GM15510 (cell line): Measurements from ENCODE around the gene MYRIP.

Source experiments
- POLR2A ChIP-seq: IDR thresholded peaks from 3 replicates; pipeline ENCODE4 v1.6.1; 2011; ENCODE audit warnings: borderline replicate concordance; ENCODE audit not compliant: insufficient read length; ENCODE audit errors: extremely low read depth

Gene MYRIP

DNA sequence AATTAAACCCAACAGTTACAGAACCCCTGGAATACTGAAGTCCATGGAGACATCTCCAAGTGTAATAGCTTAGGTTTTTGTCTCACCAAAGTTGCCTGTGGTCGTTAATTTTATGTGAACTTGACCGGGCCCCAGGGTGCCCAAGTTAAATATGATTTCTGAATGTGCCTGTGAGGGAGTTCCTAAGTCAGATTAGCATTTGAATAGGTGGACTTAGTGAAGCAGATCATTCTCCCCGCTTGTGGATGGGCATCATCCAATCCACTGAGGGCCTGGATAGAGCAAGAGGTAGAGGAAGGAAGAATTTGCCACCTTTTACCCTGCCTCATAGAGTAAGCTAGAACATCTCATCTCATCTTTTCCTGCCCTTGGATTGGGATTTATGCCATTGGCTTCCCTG is 203.0 kb downstream of the MYRIP start:
- no peak for TF ChIP-seq POLR2A

DNA sequence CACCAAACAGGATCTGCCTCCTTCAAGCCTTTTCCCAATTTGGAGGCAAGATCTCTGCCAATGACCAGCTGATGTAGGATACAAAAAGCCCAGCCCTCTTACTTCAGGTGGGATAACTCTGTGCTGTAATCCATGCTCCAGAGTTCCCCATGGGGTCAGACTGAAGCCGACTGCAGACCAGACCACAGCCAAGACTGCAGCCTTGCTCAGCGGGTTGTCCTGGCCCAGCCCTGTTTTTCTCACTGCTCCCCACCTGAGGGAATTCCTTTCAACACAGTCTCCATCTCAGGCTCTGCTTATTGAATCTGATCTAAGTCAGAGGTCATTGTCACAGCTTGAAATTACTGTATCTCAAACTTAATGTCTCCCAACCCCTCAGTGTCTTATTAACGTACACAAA is 207.0 kb downstream of the MYRIP start:
- TF ChIP-seq POLR2A, result no peak

DNA sequence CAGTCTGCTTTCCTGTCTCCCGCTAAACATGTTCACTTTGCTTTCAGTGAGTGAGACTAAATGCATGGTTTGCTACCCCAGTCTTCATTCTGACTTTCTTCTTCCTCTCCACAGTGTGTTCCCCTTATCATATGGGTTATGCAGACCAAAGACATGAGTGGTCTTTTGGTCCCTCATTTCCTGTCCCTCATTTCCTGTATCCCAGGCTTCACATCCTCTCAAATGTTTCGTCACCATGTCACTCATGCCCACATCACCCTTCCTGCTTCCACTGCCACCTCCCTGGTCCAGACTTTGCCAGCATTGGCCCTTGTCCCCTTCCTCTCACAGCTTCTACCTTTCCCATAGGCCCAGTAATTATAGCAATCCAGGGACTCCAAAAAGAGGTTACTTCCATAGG is 209.0 kb downstream of the MYRIP start:
- TF ChIP-seq POLR2A, result no peak

DNA sequence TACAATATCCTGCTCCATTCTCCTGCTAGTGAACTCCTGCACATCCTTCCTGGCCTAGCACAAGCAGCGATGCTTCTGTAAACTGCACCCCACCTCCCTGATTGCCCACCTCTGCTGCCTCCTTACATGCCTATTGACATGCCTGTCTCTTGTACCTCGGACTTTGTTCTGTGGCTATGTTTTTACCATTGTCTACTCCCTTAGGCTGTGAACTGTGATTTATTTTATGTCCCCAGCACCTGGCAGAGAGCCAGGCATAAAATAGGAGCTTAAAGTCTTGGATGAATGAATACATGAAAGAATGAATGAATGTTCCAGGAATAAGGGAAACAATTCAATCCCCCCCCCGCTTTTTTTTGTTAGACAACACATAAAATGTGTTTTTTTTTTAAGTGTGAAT is 210.0 kb downstream of the MYRIP start:
- TF ChIP-seq POLR2A, result no peak

DNA sequence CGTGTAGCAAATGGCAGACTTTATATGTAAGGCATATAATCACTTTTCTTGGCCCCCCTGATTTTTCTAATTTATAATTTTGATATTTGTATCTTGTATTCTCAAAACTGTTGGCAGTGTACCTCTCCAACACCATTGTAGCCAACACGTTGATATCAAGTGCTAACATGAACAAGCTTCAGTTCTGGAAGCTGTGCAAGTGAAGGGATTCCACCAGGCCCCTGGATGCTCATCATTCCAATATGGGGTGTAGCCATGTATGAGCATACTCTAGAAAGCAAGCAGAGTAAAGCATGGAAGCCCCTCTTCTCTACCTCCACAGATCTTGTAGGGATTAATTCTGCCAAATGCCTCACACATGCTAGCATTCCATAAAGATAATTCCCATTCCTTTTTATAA is 211.3 kb downstream of the MYRIP start:
- no peak for TF ChIP-seq POLR2A

DNA sequence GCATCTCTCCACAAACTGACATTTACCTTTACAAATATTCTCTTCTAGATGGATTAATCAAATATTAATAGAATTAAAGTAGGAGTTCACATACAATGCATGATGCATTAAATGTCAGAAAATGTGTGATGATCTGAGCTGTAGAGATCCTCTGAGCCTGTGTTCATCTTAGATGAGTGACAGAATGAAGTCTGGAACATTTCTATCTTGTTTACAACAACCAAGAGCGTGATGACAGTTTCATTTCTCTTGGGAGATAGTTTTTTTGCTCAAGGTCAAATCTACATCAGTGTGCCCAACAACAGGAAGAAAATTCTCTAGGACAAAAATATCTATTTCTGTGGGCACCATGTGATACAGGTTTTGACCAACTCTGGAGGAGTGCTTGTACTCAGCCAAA is 211.9 kb downstream of the MYRIP start:
- no peak for TF ChIP-seq POLR2A

DNA sequence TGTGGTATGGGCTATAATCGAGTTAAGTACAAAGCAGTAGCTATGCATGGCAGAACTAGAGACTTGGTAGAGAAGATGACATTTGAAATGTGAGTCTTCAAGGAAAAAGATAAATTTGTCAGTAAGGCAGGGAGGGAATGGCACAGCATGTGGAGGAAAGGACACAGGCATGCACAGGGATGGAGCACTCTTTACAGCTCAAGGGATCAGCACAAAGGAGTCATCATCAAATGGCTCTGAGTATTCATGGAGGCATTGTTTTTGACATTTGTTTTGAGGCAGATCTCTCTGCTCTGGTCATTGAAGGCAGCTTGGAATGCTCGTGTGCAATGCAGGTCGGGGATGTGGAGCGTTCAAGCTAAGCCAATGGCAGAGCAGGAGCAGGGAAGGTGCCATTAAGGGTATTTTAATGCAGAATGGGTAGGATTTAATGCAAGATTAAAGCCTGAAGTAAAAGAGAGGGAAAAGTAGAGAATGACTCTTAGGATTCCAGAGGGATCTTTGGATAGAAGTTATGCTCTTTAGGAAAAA is 213.0 kb downstream of the MYRIP start:
- no peak for TF ChIP-seq POLR2A

DNA sequence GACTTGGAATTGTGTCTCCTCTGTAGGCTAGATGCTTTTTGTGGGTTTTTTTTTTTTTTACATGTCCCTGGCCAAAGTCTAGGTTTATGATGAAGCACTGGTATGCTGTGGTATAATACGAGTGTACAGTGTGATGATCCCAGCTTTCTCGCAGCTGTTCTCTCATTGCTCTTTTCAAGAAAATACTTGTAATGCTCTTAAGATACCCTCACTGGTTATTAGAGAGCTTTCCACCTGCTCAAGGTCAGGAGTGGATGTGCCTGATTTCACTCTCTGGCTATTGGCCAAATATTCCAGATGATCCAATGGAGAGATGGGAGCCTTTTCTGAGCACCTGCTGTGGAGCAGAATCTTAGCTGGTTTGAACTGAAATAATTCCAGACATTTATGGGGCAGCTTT is 215.1 kb downstream of the MYRIP start:
- TF ChIP-seq POLR2A, result no peak

DNA sequence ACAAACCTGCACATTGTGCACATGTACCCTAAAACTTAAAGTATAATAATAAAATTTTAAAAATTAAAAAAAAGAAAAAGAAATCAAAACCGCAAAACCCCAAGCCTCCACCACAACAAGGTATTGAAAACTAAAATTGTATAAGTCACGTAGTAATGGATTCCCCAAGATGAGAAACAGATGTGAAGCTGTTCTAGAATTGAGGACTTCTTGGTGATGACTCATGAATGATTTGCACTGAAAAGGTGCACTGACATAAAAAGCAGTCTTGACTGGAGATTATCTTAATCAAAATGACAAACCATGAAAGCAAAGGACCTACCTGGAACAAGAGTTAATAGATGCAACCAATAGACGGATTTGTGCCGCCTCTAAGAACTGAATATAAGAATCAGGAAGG is 225.8 kb downstream of the MYRIP start:
- no peak for TF ChIP-seq POLR2A

DNA sequence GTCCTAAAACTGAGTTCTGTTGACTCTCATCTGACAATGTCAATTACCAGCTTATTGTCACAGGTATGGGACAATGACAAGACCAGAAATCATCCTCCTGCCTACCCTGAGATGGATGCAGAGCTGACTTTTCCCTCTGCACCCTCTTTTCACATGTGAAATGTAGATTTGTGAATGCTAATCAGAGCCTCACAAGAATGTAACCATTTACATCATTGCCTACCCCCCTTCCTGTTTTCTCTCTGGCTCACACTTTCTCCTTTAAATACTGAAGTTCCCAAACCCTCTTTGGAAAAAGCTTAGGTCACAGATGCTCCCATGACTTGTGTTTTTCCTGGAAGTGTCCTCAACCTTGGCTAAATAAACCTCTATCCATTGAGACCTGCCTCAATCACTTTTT is 228.2 kb downstream of the MYRIP start:
- TF ChIP-seq POLR2A, result no peak

DNA sequence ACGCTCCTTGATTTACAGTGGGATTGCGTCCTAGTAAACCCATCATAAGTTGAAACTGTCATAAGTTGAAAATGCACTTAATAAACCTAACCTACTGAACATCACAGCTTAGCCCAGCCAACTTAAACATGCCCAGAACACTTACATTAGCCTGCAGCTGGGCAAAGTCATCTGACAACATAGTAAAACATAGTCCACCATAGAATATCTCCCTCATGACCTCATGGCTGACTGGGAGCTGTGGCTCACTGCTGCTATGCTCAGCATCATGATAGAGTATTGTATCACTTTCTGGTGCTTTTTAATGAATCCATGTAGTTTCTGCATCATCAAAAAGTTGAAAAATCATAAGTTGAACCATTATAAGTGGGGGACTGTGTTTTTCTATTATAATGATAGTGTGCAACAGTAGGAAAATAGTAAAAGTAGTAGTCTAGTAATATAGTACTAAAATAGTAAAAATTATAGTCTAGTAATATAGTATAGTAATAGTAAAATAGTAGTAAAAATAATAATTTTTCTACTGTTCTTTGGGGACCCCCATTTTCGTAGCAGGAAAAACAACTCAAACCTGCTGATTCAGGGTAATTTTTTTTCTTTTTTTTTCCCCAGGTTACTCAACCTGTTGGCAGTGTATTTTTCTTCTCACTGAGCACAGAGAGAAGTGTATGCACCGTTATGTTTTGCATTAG is 233.5 kb downstream of the MYRIP start:
- TF ChIP-seq POLR2A, result no peak

DNA sequence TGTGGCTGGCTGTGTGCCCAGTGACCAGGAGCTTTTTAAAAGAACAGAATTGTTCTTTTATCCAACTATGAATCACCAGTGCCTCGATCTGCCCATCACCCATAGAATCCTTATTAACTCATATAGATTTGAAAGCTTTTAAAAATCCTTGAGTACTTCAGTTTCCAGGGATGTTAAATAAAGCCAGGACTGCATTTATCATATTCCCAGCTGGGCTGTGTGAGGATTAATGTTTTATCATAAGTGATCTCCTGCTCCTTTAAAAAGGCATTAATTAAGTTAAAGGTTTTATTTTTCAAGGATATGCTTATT is 234.0 kb downstream of the MYRIP start:
- no peak for TF ChIP-seq POLR2A

DNA sequence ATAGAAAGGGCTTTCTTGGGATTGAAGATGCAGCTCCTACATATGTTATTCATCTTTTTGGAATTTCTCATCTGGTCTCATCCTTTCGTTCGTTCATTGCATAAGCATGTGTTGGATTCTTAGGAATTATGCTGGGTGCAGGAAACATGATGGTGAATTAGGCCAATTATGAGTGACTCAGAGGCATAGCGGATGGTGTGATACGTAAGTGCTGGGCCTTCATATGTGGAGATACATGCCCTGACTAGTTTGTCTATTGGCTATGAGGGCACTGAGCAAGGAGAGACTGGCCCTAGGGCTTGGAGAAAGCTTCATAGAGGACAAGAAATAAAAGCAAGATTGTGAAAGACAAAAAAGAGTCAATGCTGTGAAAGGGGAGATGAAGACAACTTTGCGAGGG is 235.1 kb downstream of the MYRIP start:
- no peak for TF ChIP-seq POLR2A

DNA sequence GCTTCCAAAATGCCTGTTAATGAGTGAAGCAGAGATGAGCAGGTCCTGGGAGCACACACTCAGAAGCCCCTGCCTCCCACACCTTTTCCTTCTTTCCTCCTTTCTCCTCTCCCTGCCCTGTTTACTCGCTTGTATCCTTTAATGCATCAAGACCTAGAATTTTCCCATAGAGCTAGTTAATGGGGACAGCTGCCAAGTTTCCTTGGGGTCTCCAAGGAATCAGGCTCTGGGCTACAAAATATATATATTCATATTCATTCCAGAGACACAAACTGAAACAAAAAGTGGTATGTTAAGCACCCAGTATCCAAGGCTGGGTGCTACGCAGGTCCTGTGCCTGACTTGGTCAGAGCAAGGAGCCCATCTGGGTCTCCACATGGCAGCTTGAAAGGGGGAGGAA is 235.6 kb downstream of the MYRIP start:
- no peak for TF ChIP-seq POLR2A

DNA sequence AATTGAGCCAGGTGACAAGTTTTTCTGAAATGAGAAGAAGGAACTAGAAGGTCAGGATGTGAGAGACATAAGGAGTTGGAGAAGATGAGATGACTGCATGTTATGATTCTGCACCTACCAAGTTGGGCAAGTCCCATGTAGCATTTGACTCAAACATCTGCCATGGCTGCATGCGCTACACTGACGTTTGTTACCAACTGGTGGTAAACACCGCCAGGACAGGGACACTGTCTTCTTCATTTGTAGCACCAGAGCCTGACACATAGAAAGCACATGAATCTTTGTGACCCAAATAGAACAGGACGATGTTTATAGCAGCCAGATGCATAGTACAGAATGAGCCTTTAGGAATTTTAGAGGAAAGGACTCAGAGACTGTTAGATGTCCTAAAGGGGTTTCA is 236.7 kb downstream of the MYRIP start:
- TF ChIP-seq POLR2A, result no peak

DNA sequence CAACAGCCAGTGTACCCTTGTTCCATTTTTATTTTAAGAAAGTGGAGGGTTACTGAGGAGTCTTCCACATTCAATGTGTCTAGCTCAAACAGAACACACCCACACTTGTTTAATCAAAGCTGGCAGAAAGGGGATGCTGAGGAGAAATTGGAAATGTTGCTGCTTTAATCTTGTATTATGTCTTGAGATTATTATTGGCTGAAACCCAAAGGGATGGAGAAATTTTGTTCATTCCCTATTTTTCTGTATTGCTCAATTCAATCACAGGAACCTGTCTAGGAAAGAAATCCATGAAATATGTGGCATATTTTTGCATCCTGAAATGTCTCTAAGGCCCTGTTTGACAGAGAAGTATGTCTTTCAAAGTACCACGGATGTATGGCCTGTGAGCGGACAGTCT is 238.0 kb downstream of the MYRIP start:
- no peak for TF ChIP-seq POLR2A

DNA sequence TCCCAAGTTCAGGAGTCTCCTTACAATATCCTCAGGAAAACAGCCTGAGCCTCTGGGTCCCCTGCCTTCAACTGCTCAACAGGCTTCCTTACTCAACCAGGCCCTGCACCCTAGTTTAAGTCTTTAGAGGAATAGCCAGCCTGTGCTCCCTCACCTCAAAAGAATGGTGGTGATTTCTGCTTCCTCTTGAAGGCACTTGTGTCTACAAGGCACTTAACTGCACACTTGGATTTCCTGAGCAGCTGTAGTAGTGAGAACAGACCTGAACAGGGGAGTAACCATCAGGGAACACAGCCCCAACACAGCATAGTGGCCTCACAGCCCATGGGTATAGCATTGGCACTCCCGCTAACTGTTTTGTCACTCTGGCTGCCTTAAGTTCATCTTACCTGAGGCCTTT is 244.3 kb downstream of the MYRIP start:
- no peak for TF ChIP-seq POLR2A
